H9 (cell line): ENCODE measurements around the gene TMED10. TPM values are rescaled to one million over a fixed set of nuclear protein-coding genes. Genes with fewer than 3 reads are reported as not detected.
"Not testable (repeated sequence)": the region's sequence is repeated elsewhere in the genome, so short reads cannot be mapped to it uniquely, and the experiment has no call there.

Experiments
- DNase-seq: peaks from one replicate; pipeline ENCODE4 v3.0.0-alpha.2; 2017
- H2AFZ ChIP-seq: one replicate; pipeline ENCODE4 v1.6.1; 2013; ENCODE audit warnings: mild to moderate bottlenecking, low read length, control low read depth, moderate library complexity
- H2AK5ac ChIP-seq: 2 replicates; pipeline ENCODE4 v1.6.1; 2013; ENCODE audit warnings: low read length, control low read depth, mixed read lengths; ENCODE audit not compliant: insufficient read length
- H2BK120ac ChIP-seq: one replicate; pipeline ENCODE4 v1.6.1; 2013; ENCODE audit warnings: low read depth, mild to moderate bottlenecking, low read length, control low read depth, inconsistent platforms; ENCODE audit not compliant: poor library complexity, severe bottlenecking
- H2BK12ac ChIP-seq: 2 replicates; pipeline ENCODE4 v1.6.1; 2013; ENCODE audit warnings: low read length, control low read depth, mixed read lengths, low read depth; ENCODE audit not compliant: insufficient read length
- H2BK15ac ChIP-seq: 2 replicates; pipeline ENCODE4 v1.6.1; 2013; ENCODE audit warnings: low read depth, low read length, control low read depth
- H2BK20ac ChIP-seq: one replicate; pipeline ENCODE4 v1.6.1; 2013; ENCODE audit warnings: low read depth, mild to moderate bottlenecking, low read length, control low read depth, inconsistent platforms; ENCODE audit not compliant: poor library complexity, severe bottlenecking
- H2BK5ac ChIP-seq: 2 replicates; pipeline ENCODE4 v1.6.1; 2013; ENCODE audit warnings: low read length, control low read depth, mixed read lengths; ENCODE audit not compliant: insufficient read length
- H3K14ac ChIP-seq: 2 replicates; pipeline ENCODE4 v1.6.1; 2013; ENCODE audit warnings: low read length, control low read depth; ENCODE audit not compliant: insufficient read depth
- H3K18ac ChIP-seq: 2 replicates; pipeline ENCODE4 v1.6.1; 2013; ENCODE audit warnings: low read depth, mild to moderate bottlenecking, mixed read lengths, low read length, control low read depth; ENCODE audit not compliant: insufficient read length
- H3K23ac ChIP-seq: 2 replicates; pipeline ENCODE4 v1.6.1; 2013; ENCODE audit warnings: low read length, control low read depth, mixed read lengths, low read depth; ENCODE audit not compliant: insufficient read length
- H3K23me2 ChIP-seq: 2 replicates; pipeline ENCODE4 v1.6.1; 2013; ENCODE audit warnings: low read depth, mild to moderate bottlenecking, mixed read lengths, low read length, control low read depth; ENCODE audit not compliant: insufficient read length, poor library complexity, severe bottlenecking
- H3K27ac ChIP-seq: 2 replicates; pipeline ENCODE4 v1.5.1; 2013; ENCODE audit warnings: low read length, control low read depth, mixed read lengths, low read depth; ENCODE audit not compliant: insufficient read length
- H3K27me3 ChIP-seq: 2 replicates; pipeline ENCODE4 v1.6.1; 2013; ENCODE audit warnings: low read length, control low read depth, inconsistent platforms; ENCODE audit not compliant: insufficient read depth
- H3K4ac ChIP-seq: 2 replicates; pipeline ENCODE4 v1.6.1; 2013; ENCODE audit warnings: low read depth, mild to moderate bottlenecking, control low read depth, inconsistent platforms, low read length, moderate library complexity
- H3K4me1 ChIP-seq: 2 replicates; pipeline ENCODE4 v1.6.1; 2013; ENCODE audit warnings: low read length, control low read depth, inconsistent platforms; ENCODE audit not compliant: insufficient read depth
- H3K4me2 ChIP-seq: 2 replicates; pipeline ENCODE4 v1.6.1; 2013; ENCODE audit warnings: low read length, control low read depth, mixed read lengths; ENCODE audit not compliant: insufficient read length, insufficient read depth
- H3K56ac ChIP-seq: 2 replicates; pipeline ENCODE4 v1.6.1; 2013; ENCODE audit warnings: low read depth, mild to moderate bottlenecking, mixed read lengths, low read length, control low read depth; ENCODE audit not compliant: insufficient read length
- H3K79me1 ChIP-seq: 2 replicates; pipeline ENCODE4 v1.6.1; 2013; ENCODE audit warnings: low read depth, mild to moderate bottlenecking, moderate library complexity, low read length, control low read depth, inconsistent platforms; ENCODE audit not compliant: insufficient read depth, poor library complexity, severe bottlenecking
- H3K79me2 ChIP-seq: 2 replicates; pipeline ENCODE4 v1.6.1; 2013; ENCODE audit warnings: low read length, control low read depth, inconsistent platforms; ENCODE audit not compliant: insufficient read depth
- H3K9ac ChIP-seq: 2 replicates; pipeline ENCODE4 v1.6.1; 2013; ENCODE audit warnings: low read length, control low read depth, mixed read lengths; ENCODE audit not compliant: insufficient read length; ENCODE audit errors: extremely low read depth
- H3K9me3 ChIP-seq: one replicate; pipeline ENCODE4 v1.6.1; 2013; ENCODE audit warnings: low read depth, low read length, inconsistent platforms; ENCODE audit not compliant: control insufficient read depth
- H3T11ph ChIP-seq: one replicate; pipeline ENCODE4 v1.6.1; 2013; ENCODE audit warnings: mild to moderate bottlenecking, low read length, control low read depth, inconsistent platforms
- H4K20me1 ChIP-seq: one replicate; pipeline ENCODE4 v1.6.1; 2013; ENCODE audit not compliant: control insufficient read depth, insufficient read length, insufficient read depth
- H4K5ac ChIP-seq: 2 replicates; pipeline ENCODE4 v1.6.1; 2013; ENCODE audit warnings: low read depth, mild to moderate bottlenecking, mixed read lengths, low read length, control low read depth; ENCODE audit not compliant: insufficient read length
- H4K8ac ChIP-seq: replicated peaks from 2 replicates; pipeline ENCODE4 v1.6.1; 2013; ENCODE audit warnings: low read length, control low read depth, mixed read lengths, low read depth; ENCODE audit not compliant: insufficient read length
- H4K91ac ChIP-seq: 2 replicates; pipeline ENCODE4 v1.6.1; 2013; ENCODE audit warnings: low read depth, mild to moderate bottlenecking, moderate library complexity, mixed read lengths, low read length, control low read depth; ENCODE audit not compliant: insufficient read length
- H3K27ac Mint-ChIP-seq, 3 experiments: 2 replicates in 2 of 3; 3 replicates in 1 of 3; pipeline ENCODE4 v1.8.0; 2020 to 2021; ENCODE audit warnings: mixed read lengths in 3 of 3, mild to moderate bottlenecking in 1 of 3, moderate library complexity in 1 of 3
- H3K27me3 Mint-ChIP-seq: 2 replicates; pipeline ENCODE4 v1.8.0; 2021; ENCODE audit warnings: low read depth, mild to moderate bottlenecking, moderate library complexity, mixed read lengths
- H3K36me3 Mint-ChIP-seq, 3 experiments: 2 replicates in 2 of 3; 3 replicates in 1 of 3; pipeline ENCODE4 v1.8.0; 2020 to 2021; ENCODE audit warnings: low read depth in 3 of 3, mixed read lengths in 3 of 3; ENCODE audit not compliant: insufficient read depth in 1 of 3
- H3K4me1 Mint-ChIP-seq, 2 experiments: 2 replicates each; pipeline ENCODE4 v1.8.0; 2020; ENCODE audit warnings: mixed read lengths in 2 of 2
- H3K4me3 Mint-ChIP-seq, 2 experiments: 2 replicates in 1 of 2; 3 replicates in 1 of 2; pipeline ENCODE4 v1.8.0; 2020 to 2021; ENCODE audit warnings: mild to moderate bottlenecking in 2 of 2, mixed read lengths in 2 of 2, moderate library complexity in 1 of 2
- H3K9me3 Mint-ChIP-seq, 2 experiments: 2 replicates in 1 of 2; 3 replicates in 1 of 2; pipeline ENCODE4 v1.8.0; 2020; ENCODE audit warnings: mild to moderate bottlenecking in 2 of 2, mixed read lengths in 2 of 2, moderate library complexity in 1 of 2
- WGBS: extraction: QIAGEN DNeasy Blood & Tissue Kit; methylation state at CpG from one replicate; pipeline ENCODE4 v1.1.7; 2013; ENCODE audit warnings: missing lambda C conversion rate, low lambda C conversion rate, mixed read lengths; ENCODE audit not compliant: insufficient read length; ENCODE audit errors: extremely low coverage; 5-methylcytosine and 5-hydroxymethylcytosine counted together
- total RNA-seq: library from RNA; stranded (reverse); gene quantifications from 2 replicates; pipeline ENCODE4 v1.2.1, GENCODE V29; 2021
- TF ChIP-seq, protein P1 (sequence below): fragments of 200-600 bp; sonication (generic); conservative IDR thresholded peaks from 3 replicates; pipeline ENCODE4 v1.8.0; 2021; ENCODE audit warnings: antibody characterized with exemption, mild to moderate bottlenecking

TMED10 gene
- total RNA-seq, 1 experiment from 2014 or later, result 176 TPM

DNA sequence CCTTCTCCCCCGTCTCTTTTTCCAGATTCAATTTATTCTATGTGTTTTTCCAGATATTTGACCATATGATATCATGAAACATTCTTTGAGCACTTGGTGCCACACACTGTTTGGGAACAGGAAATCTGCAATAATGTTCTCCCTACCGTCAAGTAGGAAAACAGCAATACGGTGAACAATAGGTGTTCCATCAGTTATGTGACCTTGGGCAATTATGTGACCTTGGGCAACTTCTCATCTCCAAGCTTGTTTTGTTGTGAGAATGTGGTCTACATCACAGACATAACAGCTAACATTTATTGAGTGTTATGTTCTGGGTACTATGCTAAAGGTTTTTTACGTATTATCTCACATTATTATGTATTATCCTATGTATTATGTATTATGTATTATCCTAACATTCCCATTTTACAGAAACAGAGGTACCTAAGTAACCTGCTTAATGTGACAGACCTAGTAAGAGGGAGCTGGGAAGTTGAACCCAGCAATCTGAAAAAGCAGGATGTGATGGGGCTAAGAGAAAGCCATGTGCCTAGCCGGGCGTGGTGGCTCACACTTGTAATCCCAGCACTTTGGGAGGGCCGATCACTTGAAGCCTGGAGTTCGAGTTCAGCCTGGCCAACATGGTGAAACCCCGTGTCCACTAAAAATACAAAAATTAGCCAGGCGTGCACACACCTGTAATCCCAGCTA lies 48.4 kb downstream of the TMED10 start:
- Histone ChIP-seq H3K56ac (no peak overlapping the region), H2BK5ac (no peak overlapping the region), H4K5ac (no peak overlapping the region), H4K20me1 (no peaks in the 10 kb centered on the region), H3K27me3 (no peaks in the 10 kb centered on the region), H3K9ac (no peak overlapping the region), H3K23ac (no peak overlapping the region), H2BK12ac (no peak overlapping the region), H3K79me1 (no peaks in the 10 kb centered on the region), H3K4me2 (no peak overlapping the region), H3K4me1 (no peaks in the 10 kb centered on the region), H2BK20ac (no peak overlapping the region), H3K9me3 (no peaks in the 10 kb centered on the region), H2BK15ac (no peak overlapping the region), H4K8ac (no peak overlapping the region), H3K27ac (no peak overlapping the region), H2AFZ (no peak overlapping the region), H4K91ac (no peak overlapping the region), H3K14ac (no peak overlapping the region), H2AK5ac (no peak overlapping the region), H3K23me2 (peaks cover 2% of the 10 kb centered on the region), H2BK120ac (no peak overlapping the region), H3K4ac (no peak overlapping the region), H3K79me2 (no peaks in the 10 kb centered on the region), H3K18ac (no peak overlapping the region), H3T11ph (no peak overlapping the region)
- 0 out of 5 replicates have a peak, but pooled peaks cover 0 to under 1% of the 10 kb centered on the region in 2 experiments for H3K9me3 Mint-ChIP-seq
- H3K4me1 Mint-ChIP-seq, result peaks cover 12 to 21% of the 10 kb centered on the region in 2 experiments
- H3K27me3 Mint-ChIP-seq, result no peaks in the 10 kb centered on the region
- WGBS, result no CpG with 5 or more reads among the region's 10 CpGs
- peaks cover 2 to 9% (median 4%) of the 10 kb centered on the region in 3 experiments for H3K36me3 Mint-ChIP-seq
- TF ChIP-seq, protein P1, sequence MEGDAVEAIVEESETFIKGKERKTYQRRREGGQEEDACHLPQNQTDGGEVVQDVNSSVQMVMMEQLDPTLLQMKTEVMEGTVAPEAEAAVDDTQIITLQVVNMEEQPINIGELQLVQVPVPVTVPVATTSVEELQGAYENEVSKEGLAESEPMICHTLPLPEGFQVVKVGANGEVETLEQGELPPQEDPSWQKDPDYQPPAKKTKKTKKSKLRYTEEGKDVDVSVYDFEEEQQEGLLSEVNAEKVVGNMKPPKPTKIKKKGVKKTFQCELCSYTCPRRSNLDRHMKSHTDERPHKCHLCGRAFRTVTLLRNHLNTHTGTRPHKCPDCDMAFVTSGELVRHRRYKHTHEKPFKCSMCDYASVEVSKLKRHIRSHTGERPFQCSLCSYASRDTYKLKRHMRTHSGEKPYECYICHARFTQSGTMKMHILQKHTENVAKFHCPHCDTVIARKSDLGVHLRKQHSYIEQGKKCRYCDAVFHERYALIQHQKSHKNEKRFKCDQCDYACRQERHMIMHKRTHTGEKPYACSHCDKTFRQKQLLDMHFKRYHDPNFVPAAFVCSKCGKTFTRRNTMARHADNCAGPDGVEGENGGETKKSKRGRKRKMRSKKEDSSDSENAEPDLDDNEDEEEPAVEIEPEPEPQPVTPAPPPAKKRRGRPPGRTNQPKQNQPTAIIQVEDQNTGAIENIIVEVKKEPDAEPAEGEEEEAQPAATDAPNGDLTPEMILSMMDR, result no peak
- peak overlapping the region in 2 of 3 experiments; percentile 23 to 71; a peak in 1 of 7 replicates for H3K27ac Mint-ChIP-seq
- no peak for DNase-seq
- H3K4me3 Mint-ChIP-seq, result peak overlapping the region; percentile 92 to 93

DNA sequence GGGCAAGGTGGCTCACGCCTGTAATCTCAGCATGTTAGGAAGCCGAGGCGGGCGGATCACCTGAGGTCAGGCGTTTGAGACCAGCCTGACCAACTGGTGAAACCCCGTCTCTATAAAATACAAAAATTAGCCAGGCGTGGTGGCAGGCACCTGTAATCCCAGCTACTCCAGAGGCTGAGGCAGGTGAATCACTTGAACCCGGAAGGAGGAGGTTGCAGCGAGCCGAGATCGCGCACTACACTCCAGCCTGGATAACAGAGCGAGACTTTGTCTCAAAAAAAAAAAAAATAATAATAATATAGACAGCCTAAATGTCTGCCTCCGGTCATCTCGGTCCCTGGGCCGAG lies 49.0 kb downstream of the TMED10 start:
- not testable (repeated sequence) for H2BK12ac ChIP-seq, H3K23me2 ChIP-seq, H2BK15ac ChIP-seq, H2AK5ac ChIP-seq, H3T11ph ChIP-seq, H3K9me3 ChIP-seq, H3K14ac ChIP-seq, H3K79me2 ChIP-seq, H4K5ac ChIP-seq, H3K56ac ChIP-seq, H2AFZ ChIP-seq, H3K36me3 Mint-ChIP-seq, H3K27ac ChIP-seq, H3K23ac ChIP-seq, H3K27me3 Mint-ChIP-seq, H3K4me1 ChIP-seq, H4K20me1 ChIP-seq, H2BK5ac ChIP-seq, H3K79me1 ChIP-seq, H3K27me3 ChIP-seq, DNase-seq, H4K8ac ChIP-seq, H2BK20ac ChIP-seq, H4K91ac ChIP-seq, H3K4ac ChIP-seq, H3K9me3 Mint-ChIP-seq, H3K18ac ChIP-seq, H2BK120ac ChIP-seq
- peak overlapping the region; percentile 92 to 93 for H3K4me3 Mint-ChIP-seq
- WGBS, result no CpG with 5 or more reads among the region's 16 CpGs
- H3K4me1 Mint-ChIP-seq, result peaks cover 12 to 21% of the 10 kb centered on the region in 2 experiments
- peak overlapping the region; percentile 86 for H3K4me2 ChIP-seq
- peak overlapping the region; percentile 73 to 98 (median 90); a peak in 6 of 7 replicates for H3K27ac Mint-ChIP-seq
- H3K9ac ChIP-seq, result peak overlapping the region; percentile 70
